ENCODE results near the gene TRMT112. TPM values are rescaled to one million over a fixed set of nuclear protein-coding genes. Genes with fewer than 3 reads are reported as not detected.

Gene TRMT112
- total and polyA plus RNA-seq, 2 of the 4 experiments (the other 2 are of a cell fraction) = 173 to 202 TPM

- Histone ChIP-seq H4K5ac (ENCODE audit: low read depth, low read length) (peak within 1 kb of the TSS; percentile 80), H3K18ac (ENCODE audit: low read depth, low read length) (peak within 1 kb of the TSS; percentile 42), H2AK9ac (replicated peaks; ENCODE audit: low read depth, low read length, poor library complexity) (peak within 1 kb of the TSS; percentile 98), H4K20me1 (ENCODE audit: insufficient read depth, low read length) (no peaks in the 10 kb centered on the region; the same call in 1 of the 2 replicates), H3K9me1 (ENCODE audit: insufficient read depth, low read length) (peaks cover 14% of the 10 kb centered on the region), H3K56ac (ENCODE audit: extremely low read depth, insufficient read depth, low read length) (peak within 1 kb of the TSS; percentile 93), H2BK5ac (ENCODE audit: low read depth, low read length, poor library complexity, severe bottlenecking) (peak within 1 kb of the TSS; percentile 89), H3K4me1 (ENCODE audit: control insufficient read depth, insufficient read depth, low read length) (peaks cover 6% of the 10 kb centered on the region), H4K91ac (ENCODE audit: insufficient read depth, low read depth, low read length) (peak within 1 kb of the TSS; percentile 94), H2BK15ac (ENCODE audit: low read depth, low read length) (peak within 1 kb of the TSS; percentile 76; the same call in 1 of the 3 replicates), H2AFZ (replicated peaks; ENCODE audit: low read length, poor library complexity) (peak within 1 kb of the TSS; percentile 85), H4K8ac (ENCODE audit: low read depth in 2 of 2, low read length in 2 of 2) (peak within 1 kb of the TSS; percentile 91 to 99), H3K9me3 (ENCODE audit: control insufficient read depth, insufficient read depth, low read length) (no peaks in the 10 kb centered on the region), H2AK5ac (ENCODE audit: low read depth, low read length) (peak within 1 kb of the TSS; percentile 96), H2BK20ac (ENCODE audit: low read depth, low read length) (peak within 1 kb of the TSS; percentile 69), H3K4me3 (ENCODE audit: insufficient read depth, low read depth, low read length) (peak within 1 kb of the TSS; percentile 67), H2BK120ac (ENCODE audit: low read depth, low read length) (peak within 1 kb of the TSS; percentile 76), H3K4ac (ENCODE audit: low read depth, low read length) (peak within 1 kb of the TSS; percentile 98), H3K23ac (ENCODE audit: low read depth, low read length) (peak within 1 kb of the TSS; percentile 92), H3K9ac (ENCODE audit: low read depth, low read length) (peak within 1 kb of the TSS; percentile 91), H3K14ac (replicated peaks; ENCODE audit: low read depth, low read length) (peak within 1 kb of the TSS; percentile 95), H3K36me3 (ENCODE audit: control insufficient read depth, insufficient read depth, low read length) (peaks cover 31% of the 10 kb centered on the region), H3K27ac (ENCODE audit: insufficient read depth, low read length) (peak within 1 kb of the TSS; percentile 79), H3K79me1 (ENCODE audit: low read depth in 1 of 2, low read length in 2 of 2) (peaks cover 7 to 34% of the 10 kb centered on the region in 2 experiments), H3K27me3 (ENCODE audit: control insufficient read depth, insufficient read depth, low read length) (no peaks in the 10 kb centered on the region), H3K4me2 (ENCODE audit: low read depth, low read length) (peak within 1 kb of the TSS; percentile 95)
- ChIA-PET POLR2A (ENCODE audit: unreplicated experiment) (interaction anchor here (0.6 to 1.0 kb wide), 7 partner anchors 13 to 71 kb away, joined by 3 to 4 read pairs (median 3); partner anchors contain the start of gene ESRRA), CTCF (interaction anchor here (0.5 to 2.3 kb wide), 7 partner anchors 14 to 47 kb away, joined by 3 to 27 read pairs (median 6); no protein-coding TSS in a partner anchor)
- intact Hi-C loops (cut with micrococcal nuclease) = loop anchor here (1.0 kb wide), 1 partner anchor 37 kb away; no protein-coding TSS in a partner anchor
- ATAC-seq (ENCODE audit: low read depth) (peak; percentile 92), DNase-seq (peak; percentile 94)
- in situ Hi-C loops (cut with MboI; ENCODE audit: low sequenced_read_pairs) = no loop called here
- BruUV-seq (replicated peaks) = no TSS peak
- 0% methylated on average over 11 of the region's 61 CpGs; no CpG with 5 or more reads in 1 of the 2 experiments for WGBS, 2 experiments (ENCODE audit: extremely low coverage in 2 of 2, insufficient read length in 1 of 2)
- dilution Hi-C loops (cut with HindIII; ENCODE audit: low sequenced_read_pairs, unreplicated experiment) = no loop called here
- TF ChIP-seq RFX5 (IDR thresholded peaks at IDR 0.05; ENCODE audit: low read depth, low read length) = no peak
- TF ChIP-seq CTCF (conservative IDR thresholded peaks at IDR 0.05; ENCODE audit: low read depth, low read length) = peak; percentile 48
- no peak for TF ChIP-seq MAFK (IDR thresholded peaks at IDR 0.05; ENCODE audit: low read depth, low read length)
- 0 out of 2 replicates have a peak, but pooled peaks have one; percentile 18 for TF ChIP-seq MAZ (IDR thresholded peaks at IDR 0.05; ENCODE audit: borderline replicate concordance, low read depth, low read length)
- TF ChIP-seq, protein P1, sequence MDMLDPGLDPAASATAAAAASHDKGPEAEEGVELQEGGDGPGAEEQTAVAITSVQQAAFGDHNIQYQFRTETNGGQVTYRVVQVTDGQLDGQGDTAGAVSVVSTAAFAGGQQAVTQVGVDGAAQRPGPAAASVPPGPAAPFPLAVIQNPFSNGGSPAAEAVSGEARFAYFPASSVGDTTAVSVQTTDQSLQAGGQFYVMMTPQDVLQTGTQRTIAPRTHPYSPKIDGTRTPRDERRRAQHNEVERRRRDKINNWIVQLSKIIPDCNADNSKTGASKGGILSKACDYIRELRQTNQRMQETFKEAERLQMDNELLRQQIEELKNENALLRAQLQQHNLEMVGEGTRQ (IDR thresholded peaks at IDR 0.05; ENCODE audit: low read depth, low read length) = no peak
- peak; percentile 47 for TF ChIP-seq RAD21 (IDR thresholded peaks at IDR 0.05; ENCODE audit: low read length)
- peak; percentile 66 for TF ChIP-seq POLR2A (IDR thresholded peaks at IDR 0.05; ENCODE audit: low read depth, low read length)
- 0 out of 2 replicates have a peak, but pooled peaks have one; percentile 1 for TF ChIP-seq NFE2L2 (IDR thresholded peaks at IDR 0.05; ENCODE audit: low read depth, low read length)
- peak; percentile 83 for TF ChIP-seq CEBPB (IDR thresholded peaks at IDR 0.05; ENCODE audit: low read depth, low read length)
- TF ChIP-seq SMC3 (IDR thresholded peaks at IDR 0.05; ENCODE audit: low read depth, low read length) = no peak
- no peak for TF ChIP-seq ELK1 (IDR thresholded peaks at IDR 0.05; ENCODE audit: borderline replicate concordance, low read depth, low read length)
- peak; percentile 56; the same call in 1 of the 2 replicates for TF ChIP-seq BHLHE40 (IDR thresholded peaks at IDR 0.05; ENCODE audit: low read depth, low read length)
- no peak for TF ChIP-seq FOS (IDR thresholded peaks at IDR 0.05; ENCODE audit: low read depth, low read length)
Observed at GRCh38 chr11:64317961-64318765, 804 bp upstream of the TRMT112 start, which contains the start of gene PRDX5. TSS of gene PRDX5 (plus strand) at chr11:64318121. CDS start at chr11:64318216, 95 bp downstream.

Measured in IMR-90 (cell line).